ENCODE results near the gene GALNT1.

DNA sequence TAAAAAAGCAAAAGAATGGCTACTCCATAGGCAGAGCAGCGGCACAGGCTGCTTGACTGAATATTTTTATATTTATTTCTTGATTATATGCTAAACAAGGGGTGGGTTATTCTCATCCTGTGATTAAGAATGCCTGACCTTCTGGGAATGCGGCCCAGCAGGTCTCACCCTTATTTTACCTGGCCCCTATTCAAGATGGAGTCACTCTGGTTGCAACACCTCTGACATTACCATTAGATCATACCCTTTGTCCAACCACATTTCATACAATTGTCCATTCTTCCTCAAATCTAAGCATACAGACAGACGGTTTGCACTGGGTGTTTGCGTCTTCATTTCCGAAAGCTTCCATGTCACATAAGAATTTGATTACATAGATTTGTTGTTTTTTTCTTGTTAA is 168.2 kb downstream of the GALNT1 start:
- TF ChIP-seq, protein P1, sequence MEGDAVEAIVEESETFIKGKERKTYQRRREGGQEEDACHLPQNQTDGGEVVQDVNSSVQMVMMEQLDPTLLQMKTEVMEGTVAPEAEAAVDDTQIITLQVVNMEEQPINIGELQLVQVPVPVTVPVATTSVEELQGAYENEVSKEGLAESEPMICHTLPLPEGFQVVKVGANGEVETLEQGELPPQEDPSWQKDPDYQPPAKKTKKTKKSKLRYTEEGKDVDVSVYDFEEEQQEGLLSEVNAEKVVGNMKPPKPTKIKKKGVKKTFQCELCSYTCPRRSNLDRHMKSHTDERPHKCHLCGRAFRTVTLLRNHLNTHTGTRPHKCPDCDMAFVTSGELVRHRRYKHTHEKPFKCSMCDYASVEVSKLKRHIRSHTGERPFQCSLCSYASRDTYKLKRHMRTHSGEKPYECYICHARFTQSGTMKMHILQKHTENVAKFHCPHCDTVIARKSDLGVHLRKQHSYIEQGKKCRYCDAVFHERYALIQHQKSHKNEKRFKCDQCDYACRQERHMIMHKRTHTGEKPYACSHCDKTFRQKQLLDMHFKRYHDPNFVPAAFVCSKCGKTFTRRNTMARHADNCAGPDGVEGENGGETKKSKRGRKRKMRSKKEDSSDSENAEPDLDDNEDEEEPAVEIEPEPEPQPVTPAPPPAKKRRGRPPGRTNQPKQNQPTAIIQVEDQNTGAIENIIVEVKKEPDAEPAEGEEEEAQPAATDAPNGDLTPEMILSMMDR (IDR thresholded peaks at IDR 0.05) = no peak
- no peak for TF ChIP-seq EZH2phosphoT487 (IDR thresholded peaks at IDR 0.05)
- no peak for TF ChIP-seq EZH2 (IDR thresholded peaks at IDR 0.05)
